ENCODE results near the gene CD82. TPM values are rescaled to one million over a fixed set of nuclear protein-coding genes. Genes with fewer than 3 reads are reported as not detected.

Gene CD82
- total RNA-seq, 1 experiment from 2014 or later, result 26.1 TPM

DNA sequence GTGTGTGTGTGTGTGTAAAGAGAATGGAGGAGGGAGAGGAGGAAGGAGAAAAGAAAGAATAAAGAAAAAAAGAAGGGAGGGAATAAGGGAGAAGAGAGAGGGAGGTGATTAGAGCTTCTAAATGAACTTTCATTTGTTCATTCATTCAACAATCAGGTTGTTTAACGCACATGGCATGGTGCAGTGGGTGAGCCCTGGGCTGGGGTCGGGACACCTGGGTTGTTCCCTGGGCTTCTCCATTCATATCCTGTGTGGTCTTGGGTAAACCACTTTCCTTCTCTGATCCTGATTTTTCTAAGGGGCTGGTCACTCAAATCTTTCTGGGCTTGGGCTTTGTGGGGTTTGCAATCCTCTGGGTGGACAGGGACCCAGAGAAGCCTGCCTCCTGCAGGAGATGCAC is 47.9 kb upstream of the CD82 start:
- Histone ChIP-seq H3K36me3 (ENCODE audit: control insufficient read depth, insufficient read depth, low read length) (no peaks in the 10 kb centered on the region), H3K9me3 (ENCODE audit: control insufficient read depth, insufficient read depth, low read depth, low read length) (no peaks in the 10 kb centered on the region), H3K27ac (ENCODE audit: low read length) (no peak overlapping the region), H3K27me3 (ENCODE audit: control insufficient read depth, insufficient read depth, low read length) (no peaks in the 10 kb centered on the region), H3K4me3 (ENCODE audit: low read depth in 2 of 2, low read length in 2 of 2) (no peak overlapping the region), H3K4me1 (ENCODE audit: control insufficient read depth, insufficient read depth, low read length) (no peaks in the 10 kb centered on the region)
- no TSS peak for BruUV-seq (replicated peaks)
- in situ Hi-C loops (cut with HindIII; ENCODE audit: low pct_unique_long_range_greater_than_20kb, low sequenced_read_pairs) (no loop called here), intact Hi-C loops (cut with micrococcal nuclease; ENCODE audit: unreplicated experiment) (no loop called here)
- POLR2A ChIA-PET, result no interaction called here
- ATAC-seq (no peak), DNase-seq (ENCODE audit: low read depth, low spot score) (no peak)
- CTCF ChIA-PET, result interaction anchor here (0.6 kb wide), 1 partner anchor 695 kb away, joined by 4 read pairs; no protein-coding TSS in a partner anchor
- TF ChIP-seq TCF7L2 (IDR thresholded peaks at IDR 0.05; ENCODE audit: low read depth, low read length) (no peak), SIN3A (IDR thresholded peaks at IDR 0.05; ENCODE audit: borderline replicate concordance, insufficient read depth, low read depth, low read length) (no peak)
- TF ChIP-seq, protein P1, sequence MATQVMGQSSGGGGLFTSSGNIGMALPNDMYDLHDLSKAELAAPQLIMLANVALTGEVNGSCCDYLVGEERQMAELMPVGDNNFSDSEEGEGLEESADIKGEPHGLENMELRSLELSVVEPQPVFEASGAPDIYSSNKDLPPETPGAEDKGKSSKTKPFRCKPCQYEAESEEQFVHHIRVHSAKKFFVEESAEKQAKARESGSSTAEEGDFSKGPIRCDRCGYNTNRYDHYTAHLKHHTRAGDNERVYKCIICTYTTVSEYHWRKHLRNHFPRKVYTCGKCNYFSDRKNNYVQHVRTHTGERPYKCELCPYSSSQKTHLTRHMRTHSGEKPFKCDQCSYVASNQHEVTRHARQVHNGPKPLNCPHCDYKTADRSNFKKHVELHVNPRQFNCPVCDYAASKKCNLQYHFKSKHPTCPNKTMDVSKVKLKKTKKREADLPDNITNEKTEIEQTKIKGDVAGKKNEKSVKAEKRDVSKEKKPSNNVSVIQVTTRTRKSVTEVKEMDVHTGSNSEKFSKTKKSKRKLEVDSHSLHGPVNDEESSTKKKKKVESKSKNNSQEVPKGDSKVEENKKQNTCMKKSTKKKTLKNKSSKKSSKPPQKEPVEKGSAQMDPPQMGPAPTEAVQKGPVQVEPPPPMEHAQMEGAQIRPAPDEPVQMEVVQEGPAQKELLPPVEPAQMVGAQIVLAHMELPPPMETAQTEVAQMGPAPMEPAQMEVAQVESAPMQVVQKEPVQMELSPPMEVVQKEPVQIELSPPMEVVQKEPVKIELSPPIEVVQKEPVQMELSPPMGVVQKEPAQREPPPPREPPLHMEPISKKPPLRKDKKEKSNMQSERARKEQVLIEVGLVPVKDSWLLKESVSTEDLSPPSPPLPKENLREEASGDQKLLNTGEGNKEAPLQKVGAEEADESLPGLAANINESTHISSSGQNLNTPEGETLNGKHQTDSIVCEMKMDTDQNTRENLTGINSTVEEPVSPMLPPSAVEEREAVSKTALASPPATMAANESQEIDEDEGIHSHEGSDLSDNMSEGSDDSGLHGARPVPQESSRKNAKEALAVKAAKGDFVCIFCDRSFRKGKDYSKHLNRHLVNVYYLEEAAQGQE (IDR thresholded peaks at IDR 0.05; ENCODE audit: insufficient read depth in 1 of 2, low read depth in 2 of 2, low read length in 1 of 2), result no peak
- TF ChIP-seq, protein P2, sequence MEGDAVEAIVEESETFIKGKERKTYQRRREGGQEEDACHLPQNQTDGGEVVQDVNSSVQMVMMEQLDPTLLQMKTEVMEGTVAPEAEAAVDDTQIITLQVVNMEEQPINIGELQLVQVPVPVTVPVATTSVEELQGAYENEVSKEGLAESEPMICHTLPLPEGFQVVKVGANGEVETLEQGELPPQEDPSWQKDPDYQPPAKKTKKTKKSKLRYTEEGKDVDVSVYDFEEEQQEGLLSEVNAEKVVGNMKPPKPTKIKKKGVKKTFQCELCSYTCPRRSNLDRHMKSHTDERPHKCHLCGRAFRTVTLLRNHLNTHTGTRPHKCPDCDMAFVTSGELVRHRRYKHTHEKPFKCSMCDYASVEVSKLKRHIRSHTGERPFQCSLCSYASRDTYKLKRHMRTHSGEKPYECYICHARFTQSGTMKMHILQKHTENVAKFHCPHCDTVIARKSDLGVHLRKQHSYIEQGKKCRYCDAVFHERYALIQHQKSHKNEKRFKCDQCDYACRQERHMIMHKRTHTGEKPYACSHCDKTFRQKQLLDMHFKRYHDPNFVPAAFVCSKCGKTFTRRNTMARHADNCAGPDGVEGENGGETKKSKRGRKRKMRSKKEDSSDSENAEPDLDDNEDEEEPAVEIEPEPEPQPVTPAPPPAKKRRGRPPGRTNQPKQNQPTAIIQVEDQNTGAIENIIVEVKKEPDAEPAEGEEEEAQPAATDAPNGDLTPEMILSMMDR (IDR thresholded peaks at IDR 0.05), result no peak

DNA sequence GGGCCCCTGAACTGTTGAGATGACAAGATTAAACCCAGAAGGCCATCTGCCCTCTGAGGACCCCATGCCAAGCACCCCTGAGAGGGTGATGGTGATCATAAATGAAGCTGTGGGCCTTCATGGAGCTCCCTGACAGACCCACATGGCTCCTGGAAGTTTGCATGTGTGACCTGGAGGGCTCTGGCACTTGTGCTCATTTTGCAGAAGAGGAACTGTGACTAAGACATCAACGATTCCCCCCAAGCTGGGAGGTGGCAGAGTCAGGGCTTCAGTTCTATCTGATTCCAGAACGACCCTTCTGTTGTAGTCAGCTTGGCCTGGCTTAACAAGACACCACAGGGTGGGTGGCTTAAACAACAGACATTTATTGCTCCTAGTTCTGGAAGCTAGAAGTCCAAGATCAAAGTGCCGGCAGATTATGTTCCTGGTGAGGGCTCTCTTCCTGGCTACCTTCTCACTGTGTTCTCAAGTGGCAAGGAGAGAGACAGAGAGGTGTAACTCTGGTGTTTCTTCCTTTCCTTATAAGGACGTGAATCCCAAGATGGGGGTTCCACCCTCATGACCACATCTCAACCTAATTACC is 46.4 kb upstream of the CD82 start:
- no peaks in the 10 kb centered on the region for H3K27me3 ChIP-seq (ENCODE audit: control insufficient read depth, insufficient read depth, low read length)
- in situ Hi-C loops (cut with HindIII; ENCODE audit: low pct_unique_long_range_greater_than_20kb, low sequenced_read_pairs) (no loop called here), intact Hi-C loops (cut with micrococcal nuclease; ENCODE audit: unreplicated experiment) (no loop called here)
- H3K9me3 ChIP-seq (ENCODE audit: control insufficient read depth, insufficient read depth, low read depth, low read length), result no peaks in the 10 kb centered on the region
- DNase-seq (ENCODE audit: low read depth, low spot score), result no peak
- no peak overlapping the region for H3K27ac ChIP-seq (ENCODE audit: low read length)
- ChIA-PET CTCF (interaction anchor here (0.6 kb wide), 1 partner anchor 220 kb away, joined by 4 read pairs; no protein-coding TSS in a partner anchor), POLR2A (no interaction called here)
- no peak for ATAC-seq
- no peaks in the 10 kb centered on the region for H3K4me1 ChIP-seq (ENCODE audit: control insufficient read depth, insufficient read depth, low read length)
- no TSS peak for BruUV-seq (replicated peaks)
- H3K36me3 ChIP-seq (ENCODE audit: control insufficient read depth, insufficient read depth, low read length), result no peaks in the 10 kb centered on the region
- TF ChIP-seq POLR2AphosphoS5 (IDR thresholded peaks at IDR 0.05; ENCODE audit: low read depth, low read length) (no peak), TCF7L2 (IDR thresholded peaks at IDR 0.05; ENCODE audit: low read depth, low read length) (no peak), SIN3A (IDR thresholded peaks at IDR 0.05; ENCODE audit: borderline replicate concordance, insufficient read depth, low read depth, low read length) (no peak)
- TF ChIP-seq, protein P2 (IDR thresholded peaks at IDR 0.05), result no peak
- TF ChIP-seq, protein P1 (IDR thresholded peaks at IDR 0.05; ENCODE audit: insufficient read depth in 1 of 2, low read depth in 2 of 2, low read length in 1 of 2), result no peak
- H3K4me3 ChIP-seq (ENCODE audit: low read depth in 2 of 2, low read length in 2 of 2), result no peak overlapping the region
